Fibroblast of lung (primary cell): ENCODE results near the gene DAPK3. TPM values are rescaled to one million over a fixed set of nuclear protein-coding genes. Genes with fewer than 3 reads are reported as not detected.

ENCODE experiments used
- DNase-seq, 2 donors: peaks; one replicate each; pipeline versions ENCODE4 v3.0.0 to v3.0.0-alpha.2; 2010; ENCODE audit warnings: low read depth in 2 of 2
- H2AFZ ChIP-seq: 2 replicates; pipeline ENCODE4 v1.5.1; 2012; ENCODE audit warnings: low read length, control low read depth, inconsistent platforms
- H3K27ac ChIP-seq: 2 replicates; pipeline ENCODE4 v1.5.1; 2011; ENCODE audit warnings: low read length, control low read depth; ENCODE audit not compliant: insufficient read depth
- H3K27me3 ChIP-seq: 2 replicates; pipeline ENCODE4 v1.5.1; 2011; ENCODE audit warnings: mild to moderate bottlenecking, low read length; ENCODE audit not compliant: control insufficient read depth, insufficient read depth
- H3K36me3 ChIP-seq: 2 replicates; pipeline ENCODE4 v1.5.1; 2011; ENCODE audit warnings: low read length; ENCODE audit not compliant: control insufficient read depth, insufficient read depth
- H3K4me1 ChIP-seq: 2 replicates; pipeline ENCODE4 v1.5.1; 2011; ENCODE audit warnings: low read length; ENCODE audit not compliant: control insufficient read depth, insufficient read depth; ENCODE audit errors: extremely low read depth
- H3K4me2 ChIP-seq: 2 replicates; pipeline ENCODE4 v1.5.1; 2011; ENCODE audit warnings: low read length, control low read depth; ENCODE audit not compliant: insufficient read depth; ENCODE audit errors: extremely low read depth
- H3K4me3 ChIP-seq, 4 experiments: fragments of 200-600 bp in 1 of 4; sonication (generic) in 1 of 4; replicated peaks in 1 of 4; 2 replicates each; pipeline ENCODE4 v1.5.1; 2011 to 2016; ENCODE audit warnings: low read length in 4 of 4, low read depth in 3 of 4, mild to moderate bottlenecking in 3 of 4, control low read depth in 2 of 4, inconsistent platforms in 1 of 4, mixed read lengths in 1 of 4; ENCODE audit not compliant: insufficient read depth in 1 of 4; ENCODE audit errors: control extremely low read depth in 1 of 4
- H3K79me2 ChIP-seq: 2 replicates; pipeline ENCODE4 v1.5.1; 2012; ENCODE audit warnings: mild to moderate bottlenecking, low read length, inconsistent platforms; ENCODE audit not compliant: control insufficient read depth, insufficient read depth
- H3K9ac ChIP-seq: 2 replicates; pipeline ENCODE4 v1.5.1; 2011; ENCODE audit warnings: mild to moderate bottlenecking, low read length, control low read depth; ENCODE audit not compliant: insufficient read depth
- H3K9me3 ChIP-seq: 2 replicates; pipeline ENCODE4 v1.5.1; 2012; ENCODE audit warnings: low read depth, low read length; ENCODE audit not compliant: control insufficient read depth, insufficient read depth
- H4K20me1 ChIP-seq: 2 replicates; pipeline ENCODE4 v1.5.1; 2011; ENCODE audit warnings: low read length; ENCODE audit not compliant: control insufficient read depth, insufficient read depth; ENCODE audit errors: extremely low read depth
- CTCF ChIP-seq, 2 donors: IDR thresholded peaks in 1 of 2; conservative IDR thresholded peaks in 1 of 2; 1 replicate in 1 of 2; 2 replicates in 1 of 2; pipeline ENCODE4 v1.5.1; 2011 to 2012; ENCODE audit warnings: low read length in 2 of 2, control low read depth in 1 of 2, inconsistent platforms in 1 of 2, low read depth in 1 of 2, mild to moderate bottlenecking in 1 of 2
- EZH2 ChIP-seq: IDR thresholded peaks from 2 replicates; pipeline ENCODE4 v1.5.1; 2012; ENCODE audit warnings: low read length, control low read depth, mild to moderate bottlenecking; ENCODE audit errors: missing control alignments
- polyA plus RNA-seq, 2 donors: library from polyadenylated mRNA; depleted of rRNA in 1 of 2; stranded (reverse) in 1 of 2; unstranded in 1 of 2; fragments of >200 nt; gene quantifications; 2 replicates each; pipeline ENCODE4 v1.2.1, GENCODE V29; 2011 to 2012; ENCODE audit warnings: missing spikeins in 1 of 2
- total RNA-seq: library from RNA; depleted of rRNA; stranded (reverse); fragments of >200 nt; gene quantifications from 2 replicates; pipeline ENCODE4 v1.2.1, GENCODE V29; 2014

The DAPK3 gene
- total and polyA plus RNA-seq, 2 donors (not counting 1 experiment from before 2014, with no cell fraction given) = 69.8 to 114 TPM

- TF ChIP-seq CTCF (conservative IDR thresholded peaks at IDR 0.05 in 1 of 2, IDR thresholded peaks at IDR 0.05 in 1 of 2; ENCODE audit: low read depth in 1 of 2, low read length in 2 of 2) = no peak
- TF ChIP-seq EZH2 = no peak
- H2AFZ ChIP-seq = no peak overlapping the region
- H3K36me3 ChIP-seq = no peaks in the 10 kb centered on the region
- no peak for DNase-seq
- no peak overlapping the region for H3K9ac ChIP-seq
- H3K4me3 ChIP-seq = no peak overlapping the region
- H4K20me1 ChIP-seq = no peaks in the 10 kb centered on the region
- H3K9me3 ChIP-seq = no peaks in the 10 kb centered on the region
- no peaks in the 10 kb centered on the region for H3K27me3 ChIP-seq
- no peak overlapping the region for H3K4me2 ChIP-seq
- H3K4me1 ChIP-seq = no peaks in the 10 kb centered on the region
- no peaks in the 10 kb centered on the region for H3K79me2 ChIP-seq
- H3K27ac ChIP-seq = no peak overlapping the region
These were observed 47.0 kb downstream of the DAPK3 start for GRCh38 chr19:3923912-3924311.

- no peaks in the 10 kb centered on the region for H3K4me1 ChIP-seq
- DNase-seq = no peak
These were observed 47.7 kb downstream of the DAPK3 start for GRCh38 chr19:3923096-3923758.

GRCh38 chr19:3919793-3920192 lies 51.1 kb downstream of the DAPK3 start:
- Histone ChIP-seq H4K20me1 (no peaks in the 10 kb centered on the region), H3K4me1 (no peaks in the 10 kb centered on the region), H2AFZ (no peak overlapping the region), H3K36me3 (no peaks in the 10 kb centered on the region), H3K27ac (no peak overlapping the region), H3K27me3 (no peaks in the 10 kb centered on the region), H3K9me3 (no peaks in the 10 kb centered on the region), H3K4me3 (no peak overlapping the region), H3K9ac (no peak overlapping the region), H3K79me2 (no peaks in the 10 kb centered on the region), H3K4me2 (no peak overlapping the region)
- TF ChIP-seq EZH2 (no peak), CTCF (conservative IDR thresholded peaks at IDR 0.05 in 1 of 2, IDR thresholded peaks at IDR 0.05 in 1 of 2; ENCODE audit: low read depth in 1 of 2, low read length in 2 of 2) (no peak)
- DNase-seq = no peak

More at GRCh38 chr19:3923096-3923758, 47.7 kb downstream of the DAPK3 start:
- Histone ChIP-seq H3K9me3 (no peaks in the 10 kb centered on the region), H3K36me3 (no peaks in the 10 kb centered on the region), H3K79me2 (no peaks in the 10 kb centered on the region), H3K27me3 (no peaks in the 10 kb centered on the region), H3K27ac (no peak overlapping the region), H4K20me1 (no peaks in the 10 kb centered on the region), H3K4me2 (no peak overlapping the region), H2AFZ (no peak overlapping the region), H3K9ac (no peak overlapping the region), H3K4me3 (no peak overlapping the region)
- TF ChIP-seq EZH2 (no peak), CTCF (conservative IDR thresholded peaks at IDR 0.05 in 1 of 2, IDR thresholded peaks at IDR 0.05 in 1 of 2; ENCODE audit: low read depth in 1 of 2, low read length in 2 of 2) (no peak)
